HG02973 (cell line): ENCODE measurements around the gene MACO1.
"Not testable (repeated sequence)": the region's sequence is repeated elsewhere in the genome, so short reads cannot be mapped to it uniquely, and the experiment has no call there.

Source experiments
- ATAC-seq: cut with Tn5 transposase; IDR thresholded peaks from one replicate; pipeline ENCODE4 v1.9.1; 2021; ENCODE audit warnings: moderate library complexity; ENCODE audit not compliant: unreplicated experiment

Gene MACO1

GRCh38 chr1:25484533-25484932, 53.8 kb downstream of the MACO1 start:
- ATAC-seq = no peak

GRCh38 chr1:25485536-25486411, 55.1 kb downstream of the MACO1 start:
- no peak for ATAC-seq

- ATAC-seq = no peak
These were observed 55.9 kb downstream of the MACO1 start for GRCh38 chr1:25486602-25487001.

GRCh38 chr1:25487628-25488027, 56.9 kb downstream of the MACO1 start:
- ATAC-seq = no peak

- no peak for ATAC-seq
These were observed 61.6 kb downstream of the MACO1 start for GRCh38 chr1:25492323-25492722.

GRCh38 chr1:25494952-25495351, 64.3 kb downstream of the MACO1 start:
- no peak for ATAC-seq

GRCh38 chr1:25500694-25501093, 70.0 kb downstream of the MACO1 start:
- no peak for ATAC-seq

GRCh38 chr1:25501235-25502058, 70.8 kb downstream of the MACO1 start:
- ATAC-seq = no peak

GRCh38 chr1:25502957-25503356, 72.3 kb downstream of the MACO1 start:
- ATAC-seq = no peak

GRCh38 chr1:25503551-25504426, 73.1 kb downstream of the MACO1 start:
- ATAC-seq = no peak

- no peak for ATAC-seq
These were observed 74.3 kb downstream of the MACO1 start for GRCh38 chr1:25504706-25505595.

- no peak for ATAC-seq
These were observed 75.1 kb downstream of the MACO1 start for GRCh38 chr1:25505656-25506385.

GRCh38 chr1:25506566-25507463, 76.1 kb downstream of the MACO1 start:
- not testable (repeated sequence) for ATAC-seq

GRCh38 chr1:25513666-25514065, 83.0 kb downstream of the MACO1 start:
- no peak for ATAC-seq

GRCh38 chr1:25515033-25515432, 84.3 kb downstream of the MACO1 start:
- ATAC-seq = no peak

GRCh38 chr1:25516686-25517085, 86.0 kb downstream of the MACO1 start:
- ATAC-seq = no peak

GRCh38 chr1:25517476-25518394, 87.0 kb downstream of the MACO1 start:
- no peak for ATAC-seq
